GM12874 (cell line): ENCODE data around the gene CSNK2B.

Experiments used
- CTCF ChIP-seq: IDR thresholded peaks from 2 replicates; pipeline ENCODE4 v1.5.1; 2011; ENCODE audit warnings: low read depth, mild to moderate bottlenecking, control low read depth, low read length, moderate library complexity; ENCODE audit not compliant: insufficient read depth

CSNK2B gene

GRCh38 chr6:31639449-31639861 is 26.4 kb upstream of the CSNK2B start:
- TF ChIP-seq CTCF: no peak

GRCh38 chr6:31640612-31641011 is 25.3 kb upstream of the CSNK2B start:
- no peak for TF ChIP-seq CTCF

GRCh38 chr6:31641370-31641769 is 24.5 kb upstream of the CSNK2B start:
- no peak for TF ChIP-seq CTCF

- no peak for TF ChIP-seq CTCF
These were observed 22.9 kb upstream of the CSNK2B start for GRCh38 chr6:31642798-31643570.

GRCh38 chr6:31643818-31644454 is 21.9 kb upstream of the CSNK2B start:
- no peak for TF ChIP-seq CTCF

- TF ChIP-seq CTCF: no peak
These were observed 20.6 kb upstream of the CSNK2B start for GRCh38 chr6:31645325-31645724.

GRCh38 chr6:31651602-31652191 is 14.2 kb upstream of the CSNK2B start:
- no peak for TF ChIP-seq CTCF
